Jurkat, Clone E6-1 (cell line): Measurements from ENCODE around the gene GLOD5.

Source experiments
- DNase-seq: peaks from one replicate; pipeline ENCODE4 v3.0.0-alpha.2; 2011; ENCODE audit warnings: low read depth, low spot score
- H3K4me3 ChIP-seq: 2 replicates; pipeline ENCODE4 v1.5.1; 2011; ENCODE audit warnings: mild to moderate bottlenecking, low read length, control low read depth, moderate library complexity

Gene GLOD5

GRCh38 chrX:48751343-48751742, 10.2 kb upstream of the GLOD5 start:
- H3K4me3 ChIP-seq, result no peak overlapping the region
- DNase-seq, result no peak

- no peak overlapping the region for H3K4me3 ChIP-seq
- DNase-seq, result no peak
These were observed 9.0 kb upstream of the GLOD5 start for GRCh38 chrX:48752498-48752897.

GRCh38 chrX:48753708-48754228, 7.8 kb upstream of the GLOD5 start:
- no peak overlapping the region for H3K4me3 ChIP-seq
- no peak for DNase-seq

- no peak for DNase-seq
These were observed 7.3 kb upstream of the GLOD5 start for GRCh38 chrX:48754238-48754637.

GRCh38 chrX:48769230-48769629, 7.7 kb downstream of the GLOD5 start:
- no peak overlapping the region for H3K4me3 ChIP-seq
- no peak for DNase-seq

More at GRCh38 chrX:48754238-48754637, 7.3 kb upstream of the GLOD5 start:
- H3K4me3 ChIP-seq, result no peak overlapping the region

- no peak for DNase-seq
- no peak overlapping the region for H3K4me3 ChIP-seq
These were observed 8.7 kb downstream of the GLOD5 start for GRCh38 chrX:48770296-48770695.

GRCh38 chrX:48772602-48773001, 11.1 kb downstream of the GLOD5 start:
- no peak overlapping the region for H3K4me3 ChIP-seq
- no peak for DNase-seq

GRCh38 chrX:48776818-48777439, 15.4 kb downstream of the GLOD5 start:
- no peak for DNase-seq
- no peak overlapping the region for H3K4me3 ChIP-seq

GRCh38 chrX:48779399-48779798, 17.9 kb downstream of the GLOD5 start:
- no peak overlapping the region for H3K4me3 ChIP-seq
- DNase-seq, result no peak

- H3K4me3 ChIP-seq, result no peak overlapping the region
- DNase-seq, result no peak
These were observed 20.2 kb downstream of the GLOD5 start for GRCh38 chrX:48781705-48782104.

GRCh38 chrX:48782216-48782615, 20.7 kb downstream of the GLOD5 start:
- H3K4me3 ChIP-seq, result no peak overlapping the region
- DNase-seq, result no peak

GRCh38 chrX:48782795-48783194, 21.2 kb downstream of the GLOD5 start:
- H3K4me3 ChIP-seq, result no peak overlapping the region
- no peak for DNase-seq

GRCh38 chrX:48784726-48785125, 23.2 kb downstream of the GLOD5 start:
- H3K4me3 ChIP-seq, result no peak overlapping the region
- DNase-seq, result no peak

GRCh38 chrX:48785186-48785539, 23.6 kb downstream of the GLOD5 start:
- H3K4me3 ChIP-seq, result no peak overlapping the region
- no peak for DNase-seq

GRCh38 chrX:48785540-48786214, 24.1 kb downstream of the GLOD5 start:
- no peak for DNase-seq
- no peak overlapping the region for H3K4me3 ChIP-seq

- H3K4me3 ChIP-seq, result no peak within 1 kb of the TSS
- DNase-seq, result no peak
These were observed 24.8 kb downstream of the GLOD5 start, which contains the start of gene GATA1 for GRCh38 chrX:48786341-48786800. GATA1 (plus strand) TSS chrX:48786590; CDS start chrX:48791110, 4,520 bp downstream.

- no peak overlapping the region for H3K4me3 ChIP-seq
These were observed 25.4 kb downstream of the GLOD5 start for GRCh38 chrX:48786825-48787504.

GRCh38 chrX:48787505-48788443, 26.2 kb downstream of the GLOD5 start:
- no peak for DNase-seq
- H3K4me3 ChIP-seq, result no peak overlapping the region

More at GRCh38 chrX:48786825-48787504, 25.4 kb downstream of the GLOD5 start:
- no peak for DNase-seq
